ENCODE results near the gene CCNY.

CCNY gene

GRCh38 chr10:35568483-35569015 lies 232.2 kb downstream of the CCNY start:
- no peak for DNase-seq

GRCh38 chr10:35569111-35569707 lies 232.9 kb downstream of the CCNY start:
- no peak for DNase-seq

- no peak for DNase-seq
These were observed 233.5 kb downstream of the CCNY start for GRCh38 chr10:35569836-35570235.

GRCh38 chr10:35570397-35570796 lies 234.1 kb downstream of the CCNY start:
- no peak for DNase-seq

- no peak for DNase-seq
These were observed 236.3 kb downstream of the CCNY start for GRCh38 chr10:35572583-35572982.

- no peak for DNase-seq
These were observed 237.5 kb downstream of the CCNY start for GRCh38 chr10:35573796-35574195.

- DNase-seq, result no peak
These were observed 238.6 kb downstream of the CCNY start for GRCh38 chr10:35574924-35575352.

GRCh38 chr10:35575640-35576039 lies 239.3 kb downstream of the CCNY start:
- no peak for DNase-seq

- DNase-seq, result no peak
These were observed 240.4 kb downstream of the CCNY start for GRCh38 chr10:35576730-35577129.

- no peak for DNase-seq
These were observed 241.8 kb downstream of the CCNY start for GRCh38 chr10:35577926-35578617.

- DNase-seq, result no peak
These were observed 242.3 kb downstream of the CCNY start for GRCh38 chr10:35578618-35578956.

GRCh38 chr10:35579116-35579515 lies 242.8 kb downstream of the CCNY start:
- DNase-seq, result no peak

- no peak for DNase-seq
These were observed 243.6 kb downstream of the CCNY start for GRCh38 chr10:35579726-35580422.

GRCh38 chr10:35580423-35580770 lies 244.1 kb downstream of the CCNY start:
- no peak for DNase-seq

GRCh38 chr10:35581655-35582054 lies 245.3 kb downstream of the CCNY start:
- DNase-seq, result no peak

- DNase-seq, result no peak
These were observed 248.6 kb downstream of the CCNY start for GRCh38 chr10:35584946-35585345.

- DNase-seq, result no peak
These were observed 249.0 kb downstream of the CCNY start for GRCh38 chr10:35585356-35585755.

- DNase-seq, result no peak
These were observed 249.7 kb downstream of the CCNY start for GRCh38 chr10:35585903-35586535.

- DNase-seq, result no peak
These were observed 252.5 kb downstream of the CCNY start for GRCh38 chr10:35588836-35589235.

GRCh38 chr10:35592441-35592840 lies 256.1 kb downstream of the CCNY start:
- DNase-seq, result no peak

- DNase-seq, result no peak
These were observed 258.1 kb downstream of the CCNY start for GRCh38 chr10:35594115-35595079.

- DNase-seq, result no peak
These were observed 258.8 kb downstream of the CCNY start for GRCh38 chr10:35595106-35595505.

Data from activated effector memory CD4-positive, alpha-beta T cell treated with Interleukin-2 at 50 U/mL for 16 hours (primary cell).